LNCaP clone FGC (cell line): Measurements from ENCODE around the gene GNAO1.

Experiments used
- DNase-seq: peaks from one replicate; pipeline ENCODE4 v3.0.0-alpha.2; 2011; ENCODE audit warnings: low read depth
- H3K4me3 ChIP-seq: 2 replicates; pipeline ENCODE4 v1.5.1; 2011; ENCODE audit warnings: mild to moderate bottlenecking, low read depth, low read length, control low read depth
- TF ChIP-seq, protein P1 (sequence below): IDR thresholded peaks from 2 replicates; pipeline ENCODE4 v1.5.1; 2012; ENCODE audit warnings: mild to moderate bottlenecking; ENCODE audit not compliant: control insufficient read depth, insufficient read depth; ENCODE audit errors: extremely low read depth

The GNAO1 gene

DNA sequence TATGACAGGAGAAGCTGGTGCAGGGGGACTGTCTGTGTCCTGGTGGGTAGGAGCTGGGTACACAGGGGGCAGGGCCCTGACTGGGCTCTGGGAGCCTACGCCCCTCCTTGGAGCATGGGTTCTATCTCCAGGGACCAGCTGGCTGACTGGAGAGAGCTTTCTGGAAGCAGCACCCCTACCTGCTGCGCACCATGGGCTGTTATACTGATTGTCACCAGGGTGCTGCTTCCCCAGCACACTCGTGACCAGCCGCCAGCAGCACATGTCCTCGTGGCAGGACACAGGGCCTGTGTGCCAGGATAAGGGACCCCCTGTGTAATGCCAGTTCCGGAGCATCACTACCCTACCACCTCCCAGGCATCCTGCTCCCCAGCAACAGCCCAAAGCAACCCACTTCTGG, 128.1 kb downstream of the GNAO1 start:
- no peak overlapping the region for H3K4me3 ChIP-seq

DNA sequence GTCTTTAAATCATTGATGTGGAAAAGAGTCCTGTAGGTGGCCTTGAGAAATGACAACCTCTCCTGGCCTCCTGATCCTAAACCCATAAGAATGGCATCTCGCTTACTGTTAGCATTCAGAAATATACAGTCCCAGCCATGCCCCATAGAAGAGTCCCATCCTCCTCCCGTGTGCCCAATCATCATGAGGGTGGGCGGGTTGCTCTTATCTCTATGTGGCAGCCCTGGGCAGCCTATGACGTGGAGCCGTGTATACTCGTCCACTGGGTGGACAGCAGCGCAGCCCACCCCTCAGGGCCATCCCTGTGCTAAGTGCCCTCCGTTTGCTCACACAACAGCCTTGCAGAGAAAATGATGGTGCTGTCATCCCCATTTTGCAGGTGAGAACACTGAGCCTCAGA, 128.8 kb downstream of the GNAO1 start:
- no peak for DNase-seq
- TF ChIP-seq, protein P1, sequence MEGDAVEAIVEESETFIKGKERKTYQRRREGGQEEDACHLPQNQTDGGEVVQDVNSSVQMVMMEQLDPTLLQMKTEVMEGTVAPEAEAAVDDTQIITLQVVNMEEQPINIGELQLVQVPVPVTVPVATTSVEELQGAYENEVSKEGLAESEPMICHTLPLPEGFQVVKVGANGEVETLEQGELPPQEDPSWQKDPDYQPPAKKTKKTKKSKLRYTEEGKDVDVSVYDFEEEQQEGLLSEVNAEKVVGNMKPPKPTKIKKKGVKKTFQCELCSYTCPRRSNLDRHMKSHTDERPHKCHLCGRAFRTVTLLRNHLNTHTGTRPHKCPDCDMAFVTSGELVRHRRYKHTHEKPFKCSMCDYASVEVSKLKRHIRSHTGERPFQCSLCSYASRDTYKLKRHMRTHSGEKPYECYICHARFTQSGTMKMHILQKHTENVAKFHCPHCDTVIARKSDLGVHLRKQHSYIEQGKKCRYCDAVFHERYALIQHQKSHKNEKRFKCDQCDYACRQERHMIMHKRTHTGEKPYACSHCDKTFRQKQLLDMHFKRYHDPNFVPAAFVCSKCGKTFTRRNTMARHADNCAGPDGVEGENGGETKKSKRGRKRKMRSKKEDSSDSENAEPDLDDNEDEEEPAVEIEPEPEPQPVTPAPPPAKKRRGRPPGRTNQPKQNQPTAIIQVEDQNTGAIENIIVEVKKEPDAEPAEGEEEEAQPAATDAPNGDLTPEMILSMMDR = no peak
- H3K4me3 ChIP-seq = no peak overlapping the region

More for the DNA sequence above, 128.1 kb downstream of the GNAO1 start:
- no peak for DNase-seq
- TF ChIP-seq, protein P1 = no peak

DNA sequence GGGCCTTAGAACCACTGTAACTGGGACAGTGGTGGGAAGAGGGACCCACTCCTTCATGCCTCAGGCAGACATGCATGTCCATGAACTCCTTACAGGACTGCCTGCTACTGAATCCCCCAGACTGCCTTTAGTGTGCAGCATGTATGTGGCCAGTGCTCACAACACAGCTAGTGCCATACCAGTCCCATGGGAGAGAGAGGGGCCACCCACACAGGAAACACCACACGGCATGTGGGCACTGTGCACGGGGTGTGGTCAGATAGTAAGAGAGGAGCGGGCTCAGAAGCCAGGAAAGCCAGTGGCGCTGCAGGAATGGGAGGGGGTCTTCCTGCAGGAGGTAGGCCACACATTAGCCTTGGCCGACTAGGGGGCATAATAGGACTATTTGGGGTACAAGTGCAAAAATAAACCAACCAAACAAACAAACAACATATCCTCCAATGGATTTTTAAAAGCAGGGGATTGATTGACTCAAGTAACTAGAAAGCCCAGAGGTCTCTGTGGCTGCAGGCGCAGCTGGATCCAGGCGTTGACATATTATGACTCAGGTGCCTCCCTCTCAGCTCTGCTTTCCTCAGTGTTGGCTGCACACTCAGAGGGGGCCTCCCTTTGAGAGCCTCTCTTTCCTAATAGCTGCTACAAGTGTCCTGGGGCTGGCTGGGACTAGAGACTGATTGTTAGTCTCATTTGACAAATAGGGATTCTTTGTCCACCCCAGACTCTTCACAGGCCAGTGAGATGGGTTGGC, 129.7 kb downstream of the GNAO1 start:
- H3K4me3 ChIP-seq = no peak overlapping the region
- TF ChIP-seq, protein P1 = no peak
- DNase-seq = no peak

DNA sequence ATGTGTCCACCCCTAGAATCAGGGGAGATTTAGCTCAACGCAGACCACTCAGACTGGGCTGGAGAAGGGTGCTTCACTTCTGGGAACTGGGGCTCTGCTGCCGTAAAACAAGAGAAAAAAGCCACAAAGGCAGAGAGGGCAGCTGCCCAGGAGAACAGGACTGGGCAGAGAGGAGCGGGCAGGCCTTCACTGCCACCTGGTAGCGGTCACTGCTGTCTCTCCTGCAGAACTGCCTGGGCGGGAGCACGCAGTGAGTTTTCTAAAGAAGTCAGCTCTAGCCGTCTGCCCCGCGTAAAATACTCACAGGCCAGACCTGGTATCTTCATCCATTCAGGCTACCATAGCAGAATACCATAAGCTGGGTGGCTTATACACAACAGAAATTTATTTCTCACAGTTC, 130.3 kb downstream of the GNAO1 start:
- TF ChIP-seq, protein P1 = no peak
- DNase-seq = no peak
- H3K4me3 ChIP-seq = no peak overlapping the region

- TF ChIP-seq, protein P1 = no peak
- no peak overlapping the region for H3K4me3 ChIP-seq
- no peak for DNase-seq
These were observed 133.1 kb downstream of the GNAO1 start for GRCh38 chr16:56324406-56324805.

DNA sequence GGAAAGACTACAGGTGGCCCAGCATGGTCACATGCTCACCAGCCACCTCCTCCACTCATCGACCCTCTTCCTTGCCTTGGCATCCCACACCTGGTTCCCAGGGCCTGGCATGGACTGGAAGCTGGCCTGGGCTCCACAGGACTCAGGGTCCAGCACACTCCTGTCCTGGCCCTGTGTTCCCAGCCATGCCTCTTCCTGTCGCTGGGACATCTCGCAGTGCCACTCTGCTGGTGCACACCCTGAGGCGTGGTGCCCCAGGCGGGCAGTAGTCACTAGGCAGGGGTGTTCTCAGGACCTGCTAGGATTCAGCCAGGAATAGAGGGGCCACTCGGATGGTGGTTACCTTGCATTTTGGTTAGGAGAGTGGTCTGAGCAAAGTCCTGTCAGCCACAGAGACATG, 134.7 kb downstream of the GNAO1 start:
- no peak for DNase-seq
- H3K4me3 ChIP-seq = no peak overlapping the region
- TF ChIP-seq, protein P1 = no peak

DNA sequence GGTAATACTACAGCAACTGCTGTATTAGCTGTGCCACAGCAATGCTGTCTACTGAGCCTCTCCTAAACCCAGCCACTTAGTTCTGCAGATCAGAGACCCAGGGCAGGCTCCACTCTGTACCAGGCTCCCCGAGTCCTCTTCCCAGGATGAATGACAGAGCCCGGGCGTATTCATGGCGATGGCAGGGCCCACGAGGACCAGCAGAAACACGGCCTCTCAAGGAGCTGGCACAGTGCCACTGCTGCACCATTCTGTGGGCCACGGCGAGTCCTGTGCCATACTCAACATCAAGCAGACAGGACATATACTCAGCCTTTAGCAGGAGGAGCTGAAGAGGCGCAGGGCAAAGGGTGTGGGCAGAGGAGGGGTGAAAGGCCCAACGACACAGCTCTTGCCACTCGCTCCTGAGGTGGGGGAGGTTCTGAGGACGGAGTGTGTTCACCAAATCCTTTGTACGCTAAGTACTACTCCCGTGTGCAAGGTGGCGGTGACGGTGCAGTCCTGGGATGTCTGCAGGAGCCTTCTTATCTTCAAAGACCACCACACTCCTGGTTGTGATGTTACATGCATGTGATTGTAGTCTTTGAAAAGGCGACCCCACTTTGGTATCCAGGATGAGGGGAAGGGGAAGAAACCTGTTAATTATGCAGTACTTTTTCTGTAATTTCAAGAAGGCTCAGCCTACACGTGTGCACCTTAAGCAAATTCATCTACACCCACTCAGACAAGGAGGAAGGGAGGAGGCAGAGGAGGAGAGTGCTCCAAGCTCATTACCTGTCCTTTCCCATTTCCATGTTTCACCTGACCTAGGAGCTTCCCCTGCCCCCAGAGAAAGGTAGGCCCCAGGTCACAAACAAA, 136.0 kb downstream of the GNAO1 start:
- DNase-seq = no peak
- no peak overlapping the region for H3K4me3 ChIP-seq
- TF ChIP-seq, protein P1 = no peak
